Measurements from ENCODE around the gene C1orf116. TPM values are rescaled to one million over a fixed set of nuclear protein-coding genes. Genes with fewer than 3 reads are reported as not detected.
A peak's percentile ranks its signal among the peaks of the same experiment; 100 is the strongest.

Gene C1orf116
- total RNA-seq, 2 experiments from 2014 or later: not detected

DNA sequence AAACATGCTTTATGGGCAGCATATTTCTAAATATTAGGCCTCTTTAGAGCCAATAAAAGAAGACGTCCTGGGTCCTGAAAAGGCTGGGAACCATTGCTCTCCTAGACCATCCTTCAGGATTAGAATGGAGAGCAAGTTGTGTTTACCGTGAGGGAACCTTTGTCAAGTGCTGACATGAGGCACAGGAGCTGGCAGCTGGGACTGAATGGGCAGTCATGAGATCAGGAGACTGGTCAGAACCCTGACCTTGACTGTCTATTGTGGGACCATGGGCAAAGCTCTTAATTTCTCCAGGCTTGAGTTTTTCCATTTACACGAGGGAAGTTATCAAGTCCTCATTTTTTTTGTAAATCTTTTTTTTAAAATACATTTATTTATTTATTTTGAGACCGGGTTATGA is 25.7 kb upstream of the C1orf116 start:
- DNase-seq: no peak
- H3K4me1 Mint-ChIP-seq (ENCODE audit: low read depth): peaks cover 3% of the 10 kb centered on the region
- H3K4me3 Mint-ChIP-seq: no peak overlapping the region
- H3K36me3 Mint-ChIP-seq: no peaks in the 10 kb centered on the region
- ChIA-PET CTCF (no interaction called here), POLR2A (no interaction called here)
- no peak overlapping the region for H3K27ac Mint-ChIP-seq
- H3K27me3 Mint-ChIP-seq: no peaks in the 10 kb centered on the region
- intact Hi-C loops (cut with micrococcal nuclease): no loop called here
- no peaks in the 10 kb centered on the region for H3K9me3 Mint-ChIP-seq

DNA sequence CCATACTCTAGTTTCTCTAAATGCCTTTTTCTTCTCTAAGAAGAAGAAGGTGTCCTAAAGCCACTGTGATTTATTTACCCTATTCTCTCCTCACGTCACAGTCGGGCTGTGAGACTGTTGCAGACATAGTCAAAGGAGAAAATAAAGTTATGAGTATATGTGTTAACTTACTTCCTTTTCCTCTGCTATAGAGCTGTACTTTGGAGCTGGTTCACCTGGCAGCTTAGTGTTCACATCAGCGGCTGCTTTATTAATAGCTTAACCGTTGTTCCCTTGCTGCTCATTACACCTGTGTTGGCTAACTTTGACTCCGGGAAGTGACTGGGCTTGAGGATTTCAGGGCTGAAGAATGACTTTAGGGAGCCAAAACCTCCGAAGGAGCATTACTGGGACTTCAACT is 24.1 kb upstream of the C1orf116 start:
- ChIA-PET CTCF (interaction anchor here (0.9 to 2.0 kb wide), 2 partner anchors 12 to 22 kb away, joined by 3 to 4 read pairs; no protein-coding TSS in a partner anchor), POLR2A (no interaction called here)
- no peak for DNase-seq
- Mint-ChIP-seq H3K4me3 (no peak overlapping the region), H3K4me1 (ENCODE audit: low read depth) (peaks cover 16% of the 10 kb centered on the region), H3K9me3 (no peaks in the 10 kb centered on the region), H3K27ac (no peak overlapping the region), H3K27me3 (no peaks in the 10 kb centered on the region), H3K36me3 (no peaks in the 10 kb centered on the region)
- intact Hi-C loops (cut with micrococcal nuclease): no loop called here

DNA sequence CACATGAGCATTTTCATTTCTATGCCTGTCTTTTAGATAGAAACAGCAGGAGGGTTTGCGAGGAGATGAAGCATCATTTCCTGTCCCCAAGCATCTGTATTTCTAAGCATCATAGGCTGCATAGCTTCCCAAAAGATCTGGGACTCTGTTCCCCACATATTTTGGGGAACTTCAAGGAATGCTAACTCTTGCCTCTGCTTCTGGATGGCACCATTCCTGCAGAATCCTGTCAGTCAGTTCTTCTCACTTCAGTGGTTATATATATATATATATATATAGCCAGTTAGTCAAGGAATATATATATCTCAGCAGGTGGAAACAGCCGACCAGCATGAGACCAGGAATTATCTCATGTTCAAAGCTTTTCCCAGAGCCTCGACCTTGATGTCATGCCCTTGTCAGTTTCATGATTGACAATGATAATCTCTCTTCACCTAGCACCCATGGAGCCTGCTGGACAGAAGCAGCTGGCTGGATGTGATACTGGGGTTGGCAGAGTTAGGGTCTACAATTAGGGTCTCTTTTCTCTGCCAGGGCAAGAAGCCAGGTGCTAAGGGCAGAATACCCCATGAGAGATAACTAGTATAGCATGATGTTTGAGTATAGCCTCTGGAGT is 22.9 kb upstream of the C1orf116 start:
- DNase-seq: no peak
- Mint-ChIP-seq H3K9me3 (no peaks in the 10 kb centered on the region), H3K36me3 (no peaks in the 10 kb centered on the region), H3K4me3 (no peak overlapping the region), H3K4me1 (ENCODE audit: low read depth) (peaks cover 23% of the 10 kb centered on the region), H3K27me3 (no peaks in the 10 kb centered on the region), H3K27ac (no peak overlapping the region)
- ChIA-PET POLR2A (no interaction called here), CTCF (interaction anchor here (0.9 to 2.0 kb wide), 4 partner anchors 11 to 143 kb away, joined by 3 to 6 read pairs (median 4); no protein-coding TSS in a partner anchor)
- intact Hi-C loops (cut with micrococcal nuclease): no loop called here

DNA sequence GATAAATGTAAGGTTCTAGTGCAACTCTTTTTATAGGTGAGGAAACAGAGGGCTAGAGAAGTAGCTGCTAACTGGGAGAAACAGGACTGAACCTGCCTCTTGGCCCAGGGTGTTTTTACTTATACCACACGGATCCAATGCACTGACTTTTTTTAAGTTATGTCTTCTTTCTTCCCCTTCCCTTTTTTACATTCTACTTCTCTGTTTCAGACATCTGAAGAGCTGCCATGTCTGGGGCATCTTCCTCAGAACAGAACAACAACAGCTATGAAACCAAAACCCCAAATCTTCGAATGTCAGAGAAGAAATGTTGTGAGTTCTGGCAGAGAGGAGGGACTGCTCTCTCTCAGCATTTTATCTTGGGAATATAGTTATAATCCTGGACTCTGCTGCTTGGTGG is 21.9 kb upstream of the C1orf116 start:
- no peaks in the 10 kb centered on the region for H3K9me3 Mint-ChIP-seq
- no peak overlapping the region for H3K27ac Mint-ChIP-seq
- H3K4me3 Mint-ChIP-seq: no peak overlapping the region
- intact Hi-C loops (cut with micrococcal nuclease): loop anchor here (5.0 kb wide), 1 partner anchor 132 kb away; the partner anchor contains the start of gene FCMR
- no peaks in the 10 kb centered on the region for H3K27me3 Mint-ChIP-seq
- peaks cover 27% of the 10 kb centered on the region for H3K4me1 Mint-ChIP-seq (ENCODE audit: low read depth)
- no peaks in the 10 kb centered on the region for H3K36me3 Mint-ChIP-seq
- DNase-seq: no peak
- ChIA-PET POLR2A (no interaction called here), CTCF (interaction anchor here (1.5 to 1.8 kb wide), 2 partner anchors 21 to 142 kb away, joined by 3 to 6 read pairs; no protein-coding TSS in a partner anchor)

DNA sequence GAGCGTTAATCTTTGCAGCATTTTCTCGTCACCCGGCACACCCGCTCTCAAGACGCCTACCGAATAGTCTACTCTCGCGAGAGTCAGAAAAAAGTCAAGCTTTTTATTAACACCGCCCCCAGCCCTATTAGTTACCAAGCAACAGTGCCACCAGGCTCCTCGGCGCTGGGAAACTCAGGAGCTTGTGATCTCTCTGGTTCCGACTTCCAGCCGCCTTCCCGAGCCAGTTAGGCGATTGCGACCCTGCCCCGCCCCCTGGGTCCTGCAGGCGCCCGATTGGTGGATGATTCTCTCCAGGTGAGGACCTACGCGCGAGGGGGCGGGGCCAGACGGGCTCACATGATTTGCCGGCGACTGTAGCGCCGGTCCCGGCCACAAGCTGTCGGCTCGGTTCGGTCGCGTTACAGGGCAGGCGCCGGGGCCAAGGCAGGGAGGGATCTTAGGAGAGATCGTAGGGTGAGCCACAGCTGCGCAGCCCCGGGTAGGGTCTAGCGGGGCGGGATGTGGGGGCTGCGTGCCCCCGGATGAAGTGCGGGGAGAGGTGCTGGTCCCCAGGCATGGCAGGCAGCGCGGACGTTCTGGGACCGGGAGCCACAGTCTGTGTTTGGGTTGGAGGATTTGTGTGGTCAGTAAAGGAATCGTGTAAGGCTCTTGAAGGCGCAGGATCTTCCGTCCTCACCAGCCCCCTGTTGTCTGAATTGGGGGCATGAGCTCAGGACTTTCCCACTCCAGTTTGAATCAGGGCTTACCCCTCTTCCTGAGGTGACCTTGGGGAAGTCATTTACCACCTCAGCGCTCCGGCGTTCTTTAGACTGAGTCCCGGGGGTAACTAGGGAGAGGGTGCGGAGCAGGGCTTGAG is 20.6 kb upstream of the C1orf116 start, which contains the start of gene PFKFB2:
PFKFB2 (plus strand) TSS at position 365 of the 859 bp plus-strand sequence. CDS start 1,443 bp downstream, outside the sequence.
- Mint-ChIP-seq H3K27me3 (no peaks in the 10 kb centered on the region), H3K27ac (peak within 1 kb of the TSS; percentile 67), H3K9me3 (no peaks in the 10 kb centered on the region), H3K36me3 (peaks cover 7% of the 10 kb centered on the region), H3K4me1 (ENCODE audit: low read depth) (peaks cover 33% of the 10 kb centered on the region), H3K4me3 (peak within 1 kb of the TSS; percentile 93)
- intact Hi-C loops (cut with micrococcal nuclease): loop anchor here (1.0 to 5.0 kb wide), 2 partner anchors 45 to 131 kb away; partner anchors contain the start of gene FCMR
- DNase-seq: peak; percentile 95
- ChIA-PET CTCF (interaction anchor here (0.6 to 1.9 kb wide), 4 partner anchors 22 to 446 kb away, joined by 3 to 6 read pairs (median 6); no protein-coding TSS in a partner anchor), POLR2A (interaction anchor here (0.7 to 1.7 kb wide), 2 partner anchors 269 to 446 kb away, joined by 3 to 5 read pairs; partner anchors contain the start of gene CD55)

DNA sequence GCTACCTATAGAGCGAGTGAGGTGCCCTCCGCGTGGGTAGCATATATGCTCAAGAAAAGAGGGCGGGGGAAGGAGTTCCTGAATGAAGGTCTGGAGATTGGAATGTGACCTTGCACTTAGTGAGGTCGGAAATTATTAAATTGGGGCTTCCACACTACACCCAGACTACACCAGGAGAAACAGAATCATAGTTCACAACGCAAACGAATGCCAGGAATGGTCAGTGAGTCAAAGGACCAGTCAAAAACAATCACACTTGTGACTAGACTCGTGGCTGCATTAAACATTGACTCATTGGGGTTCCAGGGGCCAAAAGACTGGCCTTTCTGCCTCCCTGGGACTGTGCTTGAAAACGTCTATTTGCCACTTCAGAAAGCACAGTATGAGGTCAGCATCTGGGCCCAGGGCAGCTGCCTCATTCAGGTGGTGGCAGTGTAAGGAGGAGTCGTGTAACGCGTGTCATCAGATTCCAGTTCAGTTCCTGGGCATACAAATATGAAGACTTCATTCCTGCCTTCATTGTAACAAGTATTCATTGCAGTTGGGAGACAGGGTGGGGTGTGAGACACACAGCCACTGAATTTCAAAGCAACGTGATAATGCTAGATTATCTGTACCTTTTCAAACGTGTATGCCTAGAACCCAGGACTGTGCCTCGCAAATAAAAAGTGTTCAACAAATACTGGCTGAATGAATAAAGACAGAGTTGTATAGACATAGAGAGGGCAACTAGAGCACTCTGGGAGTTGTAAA is 18.8 kb upstream of the C1orf116 start, which contains the start of gene YOD1:
YOD1 (minus strand) TSS at position 18 of the 753 bp plus-strand sequence. CDS start 178 bp downstream, outside the sequence.
- intact Hi-C loops (cut with micrococcal nuclease): loop anchor here (5.0 kb wide), 1 partner anchor 129 kb away; the partner anchor contains the start of gene FCMR
- Mint-ChIP-seq H3K27ac (peak within 1 kb of the TSS; percentile 92), H3K9me3 (no peaks in the 10 kb centered on the region), H3K4me1 (ENCODE audit: low read depth) (peaks cover 47% of the 10 kb centered on the region), H3K36me3 (peaks cover 21% of the 10 kb centered on the region), H3K27me3 (no peaks in the 10 kb centered on the region), H3K4me3 (peak within 1 kb of the TSS; percentile 93)
- peak; percentile 36 for DNase-seq
- CTCF ChIA-PET: interaction anchor here (1.9 kb wide), 1 partner anchor 448 kb away, joined by 17 read pairs; no protein-coding TSS in a partner anchor
- POLR2A ChIA-PET: no interaction called here

DNA sequence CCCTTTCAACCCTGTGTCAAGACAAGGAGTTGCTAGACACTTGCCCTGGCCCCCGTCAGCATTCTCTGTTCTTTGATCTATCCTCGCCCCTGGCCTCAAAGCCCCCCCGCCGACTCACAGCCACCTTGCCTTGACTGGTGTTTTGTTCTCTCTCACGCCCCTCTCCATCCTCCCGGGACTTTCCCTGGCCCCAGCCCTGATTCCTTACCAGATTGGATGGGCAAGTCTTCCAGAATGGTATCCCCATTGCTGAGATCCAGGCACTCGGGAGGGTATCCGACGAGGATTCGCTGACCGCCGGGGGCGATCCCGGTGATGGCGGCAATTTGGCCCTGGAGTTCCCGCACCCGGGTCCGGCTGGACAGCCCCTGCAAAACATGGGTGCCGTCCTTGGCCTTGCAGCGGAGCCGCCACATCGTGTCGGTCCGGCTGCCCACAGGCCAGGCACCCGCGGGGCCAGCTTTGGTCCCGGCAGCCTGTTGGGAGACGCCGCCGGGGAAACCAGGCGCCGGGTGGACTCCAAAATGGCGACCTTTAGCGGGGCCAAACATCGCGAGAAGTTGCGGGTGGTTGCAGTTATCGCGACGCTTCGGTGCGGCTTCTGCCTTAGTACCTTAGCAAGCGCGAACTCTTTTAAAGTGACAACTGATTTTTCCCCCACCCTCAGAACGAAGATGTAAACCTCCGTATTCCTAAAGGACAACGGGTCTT is 18.1 kb upstream of the C1orf116 start:
- peaks cover 25% of the 10 kb centered on the region for H3K36me3 Mint-ChIP-seq
- peak overlapping the region; percentile 91 for H3K4me3 Mint-ChIP-seq
- peak overlapping the region; percentile 92 for H3K27ac Mint-ChIP-seq
- intact Hi-C loops (cut with micrococcal nuclease): loop anchor here (1.0 to 5.0 kb wide), 6 partner anchors 27 to 449 kb away; partner anchors contain the start of genes CD55, FCMR and IL24
- peaks cover 54% of the 10 kb centered on the region for H3K4me1 Mint-ChIP-seq (ENCODE audit: low read depth)
- peak; percentile 94 for DNase-seq
- no peaks in the 10 kb centered on the region for H3K9me3 Mint-ChIP-seq
- POLR2A ChIA-PET: no interaction called here
- H3K27me3 Mint-ChIP-seq: no peaks in the 10 kb centered on the region
- CTCF ChIA-PET: interaction anchor here (0.6 to 3.1 kb wide), 20 partner anchors 9 to 453 kb away, joined by 3 to 24 read pairs (median 4); partner anchors contain the start of gene C1orf116

DNA sequence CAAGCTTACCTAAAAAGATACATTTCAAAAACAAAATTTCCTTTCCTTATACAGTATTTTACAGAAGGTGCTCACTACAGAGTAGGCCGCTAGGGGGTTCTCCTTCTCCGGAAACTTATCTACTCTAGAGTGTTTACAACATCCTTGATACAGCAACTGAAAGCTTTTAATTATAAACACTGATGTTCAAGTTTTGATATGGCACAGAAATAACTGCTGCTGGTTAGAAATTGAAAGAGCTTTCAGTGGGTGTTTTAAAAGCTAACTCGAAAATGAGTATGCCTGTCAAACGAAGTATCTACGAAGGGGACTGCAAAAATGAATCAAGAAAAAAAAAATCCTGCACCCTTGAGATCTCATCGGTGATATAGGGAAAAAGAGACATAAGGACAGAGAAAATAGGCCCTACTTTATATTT is 17.4 kb upstream of the C1orf116 start:
- Mint-ChIP-seq H3K36me3 (peaks cover 27% of the 10 kb centered on the region), H3K4me1 (ENCODE audit: low read depth) (peaks cover 59% of the 10 kb centered on the region)
- intact Hi-C loops (cut with micrococcal nuclease): loop anchor here (1.0 to 5.0 kb wide), 6 partner anchors 27 to 449 kb away; partner anchors contain the start of genes CD55, FCMR and IL24

DNA sequence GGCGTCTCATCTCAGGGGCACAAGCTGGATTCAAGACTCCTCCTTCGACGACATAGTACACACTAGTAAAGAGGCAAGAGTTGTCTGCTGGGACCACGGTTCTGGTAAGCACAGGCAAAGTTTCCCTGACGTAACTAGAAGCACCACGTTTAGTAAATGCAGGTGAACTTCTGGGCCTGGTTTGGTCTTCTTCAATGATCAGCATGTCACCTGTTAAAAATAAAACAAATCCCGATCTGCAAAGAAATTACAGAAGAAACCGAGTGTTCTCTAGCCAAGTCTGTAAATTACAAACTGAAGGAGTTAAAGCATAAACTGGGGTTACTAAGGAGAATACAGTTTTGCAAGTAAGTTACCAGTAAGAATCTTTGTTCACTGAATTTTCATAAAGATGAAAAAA is 17.0 kb upstream of the C1orf116 start:
- H3K4me3 Mint-ChIP-seq: peak overlapping the region; percentile 91
- H3K27ac Mint-ChIP-seq: peak overlapping the region; percentile 4
- H3K4me1 Mint-ChIP-seq (ENCODE audit: low read depth): peaks cover 63% of the 10 kb centered on the region
- no peaks in the 10 kb centered on the region for H3K27me3 Mint-ChIP-seq
- no peak for DNase-seq
- peaks cover 30% of the 10 kb centered on the region for H3K36me3 Mint-ChIP-seq
- ChIA-PET POLR2A (interaction anchor here (0.6 kb wide), 2 partner anchors 9 to 505 kb away, joined by 3 to 5 read pairs; no protein-coding TSS in a partner anchor), CTCF (interaction anchor here (0.8 to 3.1 kb wide), 20 partner anchors 10 to 454 kb away, joined by 3 to 24 read pairs (median 4); partner anchors contain the start of gene C1orf116)
- intact Hi-C loops (cut with micrococcal nuclease): no loop called here
- no peaks in the 10 kb centered on the region for H3K9me3 Mint-ChIP-seq

More for the DNA sequence above, 17.4 kb upstream of the C1orf116 start:
- Mint-ChIP-seq H3K9me3 (no peaks in the 10 kb centered on the region), H3K27me3 (no peaks in the 10 kb centered on the region), H3K4me3 (peak overlapping the region; percentile 91), H3K27ac (peak overlapping the region; percentile 92)
- CTCF ChIA-PET: interaction anchor here (0.6 to 3.1 kb wide), 20 partner anchors 9 to 454 kb away, joined by 3 to 24 read pairs (median 4); partner anchors contain the start of gene C1orf116
- peak; percentile 64 for DNase-seq
- POLR2A ChIA-PET: interaction anchor here (0.6 kb wide), 2 partner anchors 10 to 505 kb away, joined by 3 to 5 read pairs; no protein-coding TSS in a partner anchor

DNA sequence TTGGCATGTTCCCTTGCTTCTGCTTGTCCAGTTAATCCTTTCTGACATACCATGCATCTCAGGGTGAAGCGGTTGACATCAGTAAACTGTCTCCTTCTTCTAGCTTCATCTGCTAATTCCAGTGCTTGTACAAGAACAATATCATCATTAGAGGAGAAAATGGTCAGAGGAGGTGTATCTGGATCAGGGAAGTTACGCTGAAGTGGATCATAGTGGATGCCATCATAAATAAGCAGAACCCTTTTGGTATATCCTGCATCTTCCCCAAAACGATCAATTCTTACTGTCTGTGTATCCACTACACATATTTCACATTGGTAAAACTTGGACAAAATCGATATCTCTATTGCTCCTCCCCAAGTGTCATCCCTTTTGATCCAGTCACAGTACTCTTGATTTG is 16.5 kb upstream of the C1orf116 start:
- intact Hi-C loops (cut with micrococcal nuclease): no loop called here
- DNase-seq: no peak
- H3K4me1 Mint-ChIP-seq (ENCODE audit: low read depth): peaks cover 63% of the 10 kb centered on the region
- H3K4me3 Mint-ChIP-seq: no peak overlapping the region
- ChIA-PET POLR2A (no interaction called here), CTCF (interaction anchor here (1.2 to 3.1 kb wide), 6 partner anchors 15 to 357 kb away, joined by 3 to 24 read pairs (median 4); partner anchors contain the start of gene C1orf116)
- H3K9me3 Mint-ChIP-seq: no peaks in the 10 kb centered on the region
- H3K27me3 Mint-ChIP-seq: no peaks in the 10 kb centered on the region
- H3K36me3 Mint-ChIP-seq: peaks cover 31% of the 10 kb centered on the region
- H3K27ac Mint-ChIP-seq: no peak overlapping the region
